IMR-90 (cell line): ENCODE results near the gene HDAC9. TPM values are rescaled to one million over a fixed set of nuclear protein-coding genes. Genes with fewer than 3 reads are reported as not detected.

Experiments used
- ATAC-seq: fragments of 200-7000 bp; cut with Tn5 transposase; 2 replicates; pipeline ENCODE4 v1.9.1; 2020; ENCODE audit warnings: low read depth, mild to moderate bottlenecking, moderate library complexity
- BruUV-seq: library from RNA; stranded (reverse); fragments of 400-500 nt; replicated peaks from 2 replicates; lab custom pipeline; 2021; lab: Mats Ljungman, UMichigan
- CTCF ChIA-PET: fragments of 300-600 bp; formaldehyde crosslinking; extraction: SDS; loops from one replicate; lab custom pipeline; 2021; ENCODE audit warnings: antibody characterized with exemption; lab: Yijun Ruan, JAX
- POLR2A ChIA-PET: fragments of 300-600 bp; sonication (Branson Sonifier 250); formaldehyde crosslinking; loops from one replicate; lab custom pipeline; 2022; ENCODE audit warnings: antibody characterized with exemption; ENCODE audit not compliant: unreplicated experiment; lab: Charles Lee
- DNase-seq: peaks from one replicate; pipeline ENCODE4 v3.0.0; 2013
- H2AFZ ChIP-seq: replicated peaks from 2 replicates; pipeline ENCODE3; 2013; ENCODE audit warnings: low read length, mild to moderate bottlenecking; ENCODE audit not compliant: poor library complexity
- H2AK5ac ChIP-seq: 2 replicates; pipeline ENCODE4 v1.6.1; 2013; ENCODE audit warnings: low read depth, low read length, inconsistent platforms
- H2AK9ac ChIP-seq: replicated peaks from 2 replicates; pipeline ENCODE3; 2013; ENCODE audit warnings: mild to moderate bottlenecking, low read depth, low read length, moderate library complexity; ENCODE audit not compliant: poor library complexity
- H2BK120ac ChIP-seq: 2 replicates; pipeline ENCODE4 v1.6.1; 2013; ENCODE audit warnings: low read depth, low read length, inconsistent platforms
- H2BK15ac ChIP-seq: 3 replicates; pipeline ENCODE4 v1.6.1; 2013; ENCODE audit warnings: low read depth, low read length, inconsistent platforms
- H2BK20ac ChIP-seq: 2 replicates; pipeline ENCODE4 v1.6.1; 2013; ENCODE audit warnings: low read depth, mild to moderate bottlenecking, inconsistent platforms, low read length, moderate library complexity
- H2BK5ac ChIP-seq: 2 replicates; pipeline ENCODE4 v1.6.1; 2013; ENCODE audit warnings: mild to moderate bottlenecking, low read depth, low read length, inconsistent platforms; ENCODE audit not compliant: poor library complexity, severe bottlenecking
- H3K14ac ChIP-seq: replicated peaks from 2 replicates; pipeline ENCODE4 v1.6.1; 2013; ENCODE audit warnings: low read depth, low read length, inconsistent platforms
- H3K18ac ChIP-seq: 2 replicates; pipeline ENCODE4 v1.6.1; 2013; ENCODE audit warnings: low read depth, low read length, control low read depth
- H3K23ac ChIP-seq: 2 replicates; pipeline ENCODE4 v1.6.1; 2013; ENCODE audit warnings: low read depth, low read length, inconsistent platforms
- H3K27ac ChIP-seq: 2 replicates; pipeline ENCODE4 v1.5.1; 2013; ENCODE audit warnings: mild to moderate bottlenecking, control low read depth, low read length; ENCODE audit not compliant: insufficient read depth
- H3K27me3 ChIP-seq: 2 replicates; pipeline ENCODE4 v1.6.1; 2013; ENCODE audit warnings: low read length; ENCODE audit not compliant: control insufficient read depth, insufficient read depth
- H3K36me3 ChIP-seq: 2 replicates; pipeline ENCODE4 v1.6.1; 2013; ENCODE audit warnings: low read length, mixed read lengths; ENCODE audit not compliant: control insufficient read depth, insufficient read depth
- H3K4ac ChIP-seq: 2 replicates; pipeline ENCODE4 v1.6.1; 2013; ENCODE audit warnings: low read depth, low read length, inconsistent platforms
- H3K4me1 ChIP-seq: 2 replicates; pipeline ENCODE4 v1.6.1; 2013; ENCODE audit warnings: low read length, mixed read lengths; ENCODE audit not compliant: control insufficient read depth, insufficient read depth
- H3K4me2 ChIP-seq: 2 replicates; pipeline ENCODE4 v1.6.1; 2013; ENCODE audit warnings: low read depth, mild to moderate bottlenecking, control low read depth, low read length, moderate library complexity
- H3K4me3 ChIP-seq: 2 replicates; pipeline ENCODE4 v1.5.1; 2013; ENCODE audit warnings: low read depth, mild to moderate bottlenecking, control low read depth, low read length, moderate library complexity; ENCODE audit not compliant: insufficient read depth
- H3K56ac ChIP-seq: 2 replicates; pipeline ENCODE4 v1.6.1; 2013; ENCODE audit warnings: low read length, inconsistent platforms; ENCODE audit not compliant: insufficient read depth; ENCODE audit errors: extremely low read depth
- H3K79me1 ChIP-seq, 2 experiments: 2 replicates each; pipeline ENCODE4 v1.6.1; 2013; ENCODE audit warnings: low read length in 2 of 2, inconsistent platforms in 1 of 2, low read depth in 1 of 2
- H3K9ac ChIP-seq: 2 replicates; pipeline ENCODE4 v1.6.1; 2013; ENCODE audit warnings: low read depth, low read length, control low read depth
- H3K9me1 ChIP-seq: 2 replicates; pipeline ENCODE4 v1.6.1; 2013; ENCODE audit warnings: low read length, inconsistent platforms; ENCODE audit not compliant: insufficient read depth
- H3K9me3 ChIP-seq: 2 replicates; pipeline ENCODE4 v1.6.1; 2013; ENCODE audit warnings: low read length; ENCODE audit not compliant: control insufficient read depth, insufficient read depth
- H4K20me1 ChIP-seq: 2 replicates; pipeline ENCODE4 v1.6.1; 2013; ENCODE audit warnings: low read length, inconsistent platforms; ENCODE audit not compliant: insufficient read depth
- H4K5ac ChIP-seq: 2 replicates; pipeline ENCODE4 v1.6.1; 2013; ENCODE audit warnings: mild to moderate bottlenecking, low read depth, low read length, control low read depth
- H4K8ac ChIP-seq, 2 experiments: 2 replicates each; pipeline ENCODE4 v1.6.1; 2013; ENCODE audit warnings: low read depth in 2 of 2, low read length in 2 of 2, control low read depth in 1 of 2, inconsistent platforms in 1 of 2
- H4K91ac ChIP-seq: 2 replicates; pipeline ENCODE4 v1.6.1; 2013; ENCODE audit warnings: low read depth, low read length, inconsistent platforms; ENCODE audit not compliant: insufficient read depth
- CHD1 ChIP-seq: IDR thresholded peaks from 2 replicates; pipeline ENCODE4 v1.6.1; 2012; ENCODE audit warnings: low read depth, low read length, improper control_type of control experiment
- MXI1 ChIP-seq: IDR thresholded peaks from 2 replicates; pipeline ENCODE4 v1.6.1; 2012; ENCODE audit warnings: low read depth, mild to moderate bottlenecking, low read length, moderate library complexity, borderline replicate concordance
- NFE2L2 ChIP-seq: fragments of 150-350 bp; IDR thresholded peaks from 2 replicates; pipeline ENCODE4 v1.6.1; 2016; ENCODE audit warnings: low read depth, mild to moderate bottlenecking, low read length
- RAD21 ChIP-seq: IDR thresholded peaks from 2 replicates; pipeline ENCODE4 v1.6.1; 2012; ENCODE audit warnings: low read length, improper control_type of control experiment
- WGBS, 2 experiments: methylation state at CpG; one replicate each; pipeline versions ENCODE4 v1.1.5 to v1.1.7; 2013; ENCODE audit warnings: missing lambda C conversion rate in 2 of 2; ENCODE audit not compliant: insufficient read length in 1 of 2; ENCODE audit errors: extremely low coverage in 2 of 2; 5-methylcytosine and 5-hydroxymethylcytosine counted together
- dilution Hi-C: fragments of 300-500 bp; cut with HindIII; formaldehyde crosslinking; loops from one replicate; pipeline ENCODE4 v1.14.3; 2018; ENCODE audit warnings: low sequenced_read_pairs; ENCODE audit not compliant: unreplicated experiment
- in situ Hi-C: fragments of 300-500 bp; cut with MboI; formaldehyde crosslinking; loops from 3 replicates; pipeline ENCODE4 v1.14.3; 2019; ENCODE audit warnings: low sequenced_read_pairs, inconsistent platforms, mixed read lengths
- intact Hi-C: fragments of 100-400 bp; cut with micrococcal nuclease; formaldehyde crosslinking; loops from 2 replicates; pipeline ENCODE4 v1.10.0; 2022
- polyA plus RNA-seq, 3 experiments: library from polyadenylated mRNA; depleted of rRNA; stranded (reverse); fragments of >200 nt; gene quantifications; 2 replicates each; pipeline ENCODE4 v1.2.3, GENCODE V29; 2012; ENCODE audit warnings: low replicate concordance in 1 of 3
- total RNA-seq: library from RNA; depleted of rRNA; stranded (reverse); fragments of >200 nt; gene quantifications from 2 replicates; pipeline ENCODE4 v1.2.3, GENCODE V29; 2012

Gene HDAC9
- total and polyA plus RNA-seq, 2 of the 4 experiments (the other 2 are of a cell fraction): 4.3 to 24.7 TPM

GRCh38 chr7:18803923-18804322 lies 308.4 kb downstream of the HDAC9 start:
- Histone ChIP-seq H2AK9ac (no peak overlapping the region), H3K56ac (no peak overlapping the region), H4K91ac (no peak overlapping the region), H2BK20ac (no peak overlapping the region), H2BK15ac (no peak overlapping the region), H4K5ac (no peak overlapping the region), H3K36me3 (no peaks in the 10 kb centered on the region), H3K4me3 (no peak overlapping the region), H2AFZ (no peak overlapping the region), H2AK5ac (no peak overlapping the region), H3K9ac (no peak overlapping the region), H3K4me1 (no peaks in the 10 kb centered on the region), H3K27me3 (no peaks in the 10 kb centered on the region), H3K9me1 (no peaks in the 10 kb centered on the region), H2BK120ac (no peak overlapping the region), H4K8ac (no peak overlapping the region), H3K18ac (no peak overlapping the region), H4K20me1 (no peaks in the 10 kb centered on the region), H3K27ac (no peak overlapping the region), H3K4ac (no peak overlapping the region), H3K14ac (no peak overlapping the region), H2BK5ac (no peak overlapping the region), H3K9me3 (no peaks in the 10 kb centered on the region), H3K23ac (no peak overlapping the region), H3K4me2 (no peak overlapping the region), H3K79me1 (no peaks in the 10 kb centered on the region)
- no CpG with 5 or more reads among the region's 1 CpG for WGBS, 2 experiments
- BruUV-seq: no TSS peak
- DNase-seq: no peak
- no peak for TF ChIP-seq MXI1
- TF ChIP-seq RAD21: no peak
- TF ChIP-seq NFE2L2: no peak
- TF ChIP-seq CHD1: no peak
- ATAC-seq: no peak
- ChIA-PET POLR2A (no interaction called here), CTCF (no interaction called here)
- in situ Hi-C loops (no loop called here), dilution Hi-C loops (no loop called here), intact Hi-C loops (no loop called here)
